Smooth muscle cell (in vitro differentiated cells): ENCODE measurements around the gene NR2F2. TPM values are rescaled to one million over a fixed set of nuclear protein-coding genes. Genes with fewer than 3 reads are reported as not detected.
A peak's percentile ranks its signal among the peaks of the same experiment; 100 is the strongest.

ENCODE experiments used
- DNase-seq: peaks from one replicate; lab custom pipeline; 2025; ENCODE audit not compliant: unreplicated experiment; lab: John Stamatoyannopoulos, UW
- H2AFZ ChIP-seq: fragments of 200-600 bp; sonication (generic); 2 replicates; pipeline ENCODE4 v1.6.0; 2016; ENCODE audit warnings: antibody characterized with exemption, low read depth, mild to moderate bottlenecking
- H3F3A ChIP-seq: fragments of 200-600 bp; sonication (generic); 2 replicates; pipeline ENCODE4 v1.6.0; 2017; ENCODE audit warnings: antibody characterized with exemption, low read depth
- H3K27ac ChIP-seq: fragments of 200-600 bp; sonication (generic); 2 replicates; pipeline ENCODE4 v1.5.1; 2016; ENCODE audit warnings: low read depth, mild to moderate bottlenecking
- H3K27me3 ChIP-seq: fragments of 200-600 bp; sonication (generic); 2 replicates; pipeline ENCODE4 v1.6.1; 2016; ENCODE audit warnings: low read depth, mild to moderate bottlenecking
- H3K36me3 ChIP-seq: fragments of 200-600 bp; sonication (generic); 2 replicates; pipeline ENCODE4 v1.5.1; 2016; ENCODE audit warnings: low read depth
- H3K4me1 ChIP-seq: fragments of 200-600 bp; sonication (generic); 2 replicates; pipeline ENCODE4 v1.5.1; 2016; ENCODE audit warnings: low read depth
- H3K4me2 ChIP-seq: fragments of 200-600 bp; sonication (generic); 2 replicates; pipeline ENCODE4 v1.6.0; 2016; ENCODE audit warnings: mild to moderate bottlenecking
- H3K4me3 ChIP-seq: fragments of 200-600 bp; sonication (generic); 2 replicates; pipeline ENCODE4 v1.5.1; 2016; ENCODE audit warnings: mild to moderate bottlenecking
- H3K79me2 ChIP-seq: fragments of 200-600 bp; sonication (generic); 2 replicates; pipeline ENCODE4 v1.6.0; 2016; ENCODE audit warnings: low read depth, mild to moderate bottlenecking
- H3K9ac ChIP-seq: fragments of 200-600 bp; sonication (generic); 2 replicates; pipeline ENCODE4 v1.6.0; 2016; ENCODE audit warnings: low read depth
- H3K9me3 ChIP-seq: fragments of 200-600 bp; sonication (generic); replicated peaks from 2 replicates; pipeline ENCODE4 v1.5.1; 2016; ENCODE audit warnings: low read depth
- H4K20me1 ChIP-seq: fragments of 200-600 bp; sonication (generic); 2 replicates; pipeline ENCODE4 v1.6.0; 2016; ENCODE audit warnings: low read depth
- CTCF ChIP-seq: fragments of 200-600 bp; sonication (generic); IDR thresholded peaks from 2 replicates; pipeline ENCODE4 v1.5.1; 2017; ENCODE audit warnings: borderline replicate concordance, mild to moderate bottlenecking, antibody characterized with exemption; ENCODE audit not compliant: insufficient read depth, poor library complexity, severe bottlenecking
- WGBS: methylation state at CpG from one replicate; pipeline ENCODE4 v1.1.7; 2016; ENCODE audit warnings: low lambda C conversion rate; 5-methylcytosine and 5-hydroxymethylcytosine counted together
- polyA plus RNA-seq: library from polyadenylated mRNA; unstranded; fragments of >200 nt; fragmentation: Nextera tagmentation; extraction: Ambion mirVana; gene quantifications from 2 replicates; pipeline ENCODE4 v1.2.1, GENCODE V29; 2016
- total RNA-seq: library from RNA; depleted of rRNA; stranded (reverse); fragments of >200 nt; gene quantifications from 2 replicates; pipeline ENCODE4 v1.2.3, GENCODE V29; 2014

NR2F2 gene
- total and polyA plus RNA-seq, 2 experiments from 2014 or later = 4.7 to 9.8 TPM

DNA sequence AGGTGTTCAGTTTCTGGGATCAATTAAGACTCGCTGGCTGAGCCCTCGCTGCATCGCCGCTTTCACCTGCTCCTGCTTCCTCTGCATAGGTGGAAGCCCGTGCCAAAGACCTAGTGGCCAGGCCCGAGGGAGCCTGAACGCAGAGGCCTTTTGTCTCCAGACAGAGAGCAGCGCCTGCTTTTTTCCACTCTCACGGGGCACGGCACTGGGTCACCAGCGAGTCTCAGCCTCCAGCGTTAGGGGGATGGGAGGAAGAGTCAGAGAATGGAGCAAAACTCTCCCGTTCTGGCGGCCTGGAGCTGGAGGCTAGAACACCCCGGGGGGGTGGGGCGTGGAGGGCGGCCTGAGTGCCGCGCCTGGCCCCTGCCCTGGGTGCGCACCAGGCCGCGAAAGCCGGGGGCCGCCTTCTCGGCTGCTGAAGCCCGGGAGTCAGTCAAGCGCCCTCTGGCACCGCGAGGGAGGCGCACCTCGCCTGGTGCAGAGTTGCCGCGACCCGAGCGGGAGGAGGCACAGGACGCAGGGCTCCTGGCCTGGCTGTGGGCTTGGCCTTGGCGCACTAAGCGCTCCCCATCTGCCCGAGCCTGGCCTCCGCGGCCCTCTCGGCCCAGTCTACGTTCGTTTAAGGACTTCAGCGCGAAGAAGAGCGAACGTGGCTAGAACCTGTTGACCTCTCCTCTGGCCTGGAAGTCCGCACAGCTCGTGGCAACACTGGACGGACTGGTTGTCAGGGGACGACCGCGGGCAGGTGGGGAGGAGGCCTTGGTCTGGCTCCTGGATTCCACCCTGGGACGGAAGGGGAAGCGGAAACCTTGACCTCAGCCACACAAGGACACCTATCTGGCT lies 21.5 kb downstream of the NR2F2 start:
- DNase-seq = no peak
- no peaks in the 10 kb centered on the region for H3K9me3 ChIP-seq
- no peak overlapping the region for H3K9ac ChIP-seq
- no peaks in the 10 kb centered on the region for H3F3A ChIP-seq
- no peak overlapping the region for H2AFZ ChIP-seq
- no peak overlapping the region for H3K27ac ChIP-seq
- H4K20me1 ChIP-seq = peaks cover 47% of the 10 kb centered on the region
- WGBS = 7% methylated on average over 52 of the region's 56 CpGs
- no peaks in the 10 kb centered on the region for H3K79me2 ChIP-seq
- H3K4me3 ChIP-seq = peak overlapping the region; percentile 15
- H3K4me1 ChIP-seq = peaks cover 81% of the 10 kb centered on the region
- peaks cover 98% of the 10 kb centered on the region for H3K27me3 ChIP-seq
- no peak for TF ChIP-seq CTCF
- no peaks in the 10 kb centered on the region for H3K36me3 ChIP-seq
- H3K4me2 ChIP-seq = peak overlapping the region; percentile 73

DNA sequence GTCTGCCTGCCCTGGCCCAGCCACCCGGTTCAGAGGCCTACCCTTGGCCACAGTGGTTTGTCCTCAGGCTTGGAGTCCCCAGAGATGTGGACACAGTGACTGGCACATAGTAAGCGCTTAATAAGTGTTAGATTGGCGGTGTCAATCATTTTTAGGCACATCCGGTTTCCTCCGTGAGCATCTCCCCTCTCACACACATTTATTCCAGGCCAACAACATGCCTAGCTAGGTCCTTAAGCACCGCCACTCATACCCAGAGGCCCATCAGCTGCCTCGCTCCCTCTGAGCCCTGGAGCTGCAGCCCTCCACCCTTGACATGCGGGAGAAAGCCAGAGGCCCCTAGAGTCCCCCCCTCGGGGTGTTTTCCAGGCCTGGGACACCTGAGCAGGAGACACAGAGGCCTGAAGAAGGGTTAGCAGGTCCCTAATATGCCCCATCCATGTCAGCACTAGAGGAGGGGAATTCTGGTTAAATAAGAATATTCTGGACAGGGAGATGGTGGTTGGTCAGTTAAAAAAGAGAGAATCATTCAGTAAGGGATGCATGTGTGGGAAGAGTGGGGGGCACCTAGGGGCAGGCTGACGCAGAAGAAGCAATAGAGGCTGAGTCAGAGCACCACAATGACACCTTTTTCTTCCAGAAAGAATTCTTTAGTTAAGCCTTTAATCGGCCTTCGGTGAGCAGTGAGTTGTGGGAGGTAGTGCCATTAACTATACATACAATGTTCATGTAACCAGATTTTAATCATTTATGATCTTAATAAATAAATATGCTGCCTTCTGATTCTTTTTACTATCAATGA lies 22.3 kb downstream of the NR2F2 start:
- no peak for TF ChIP-seq CTCF
- Histone ChIP-seq H3K9ac (no peak overlapping the region), H3F3A (no peaks in the 10 kb centered on the region), H3K79me2 (no peaks in the 10 kb centered on the region), H3K9me3 (no peaks in the 10 kb centered on the region), H3K27ac (no peak overlapping the region), H3K4me1 (peaks cover 79% of the 10 kb centered on the region), H3K4me3 (no peak overlapping the region), H3K27me3 (peaks cover 96% of the 10 kb centered on the region), H3K36me3 (no peaks in the 10 kb centered on the region), H2AFZ (no peak overlapping the region), H4K20me1 (peaks cover 47% of the 10 kb centered on the region), H3K4me2 (no peak overlapping the region)
- WGBS = 26% methylated on average over 12 of the region's 12 CpGs
- no peak for DNase-seq

DNA sequence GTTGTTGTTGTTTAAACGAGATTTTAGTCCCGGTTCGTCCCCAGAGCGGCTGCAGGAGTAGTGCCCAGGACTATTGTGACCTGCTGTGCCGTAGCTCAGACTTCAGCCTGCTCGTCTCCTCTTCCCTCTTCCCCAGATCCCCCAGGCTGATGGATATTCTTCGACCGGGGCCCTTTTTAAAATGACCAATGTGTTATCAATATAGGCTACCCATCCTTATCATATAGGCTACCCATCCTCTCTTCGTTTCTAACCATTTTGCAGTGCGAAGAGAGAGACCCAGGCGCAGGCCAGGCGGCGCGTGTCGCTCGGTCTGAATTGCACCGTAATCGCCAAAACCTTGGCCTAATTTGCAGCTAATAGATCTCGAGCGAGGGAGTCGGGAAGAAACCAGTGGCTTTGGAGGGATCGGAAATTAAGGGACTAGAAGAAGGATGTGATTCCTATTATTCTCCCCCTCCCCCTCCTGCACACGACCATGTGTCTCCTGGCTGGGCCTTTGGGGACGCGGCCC lies 23.0 kb downstream of the NR2F2 start:
- H3K27ac ChIP-seq = no peak overlapping the region
- peaks cover 96% of the 10 kb centered on the region for H3K27me3 ChIP-seq
- H3K9ac ChIP-seq = no peak overlapping the region
- no peak overlapping the region for H3K4me3 ChIP-seq
- peaks cover 81% of the 10 kb centered on the region for H3K4me1 ChIP-seq
- H4K20me1 ChIP-seq = peaks cover 43% of the 10 kb centered on the region
- H2AFZ ChIP-seq = no peak overlapping the region
- no peaks in the 10 kb centered on the region for H3F3A ChIP-seq
- H3K4me2 ChIP-seq = peak overlapping the region; percentile 85
- no peaks in the 10 kb centered on the region for H3K36me3 ChIP-seq
- no peak for TF ChIP-seq CTCF
- no peak for DNase-seq
- WGBS = 16% methylated on average over 25 of the region's 25 CpGs
- H3K9me3 ChIP-seq = no peaks in the 10 kb centered on the region
- no peaks in the 10 kb centered on the region for H3K79me2 ChIP-seq
